Activated T-helper 2 cell treated with anti-CD3 and anti-CD28 coated beads, Interferon-gamma antibody, Interleukin-2, Interleukin-4, amounts not matched to agents 10 μg/mL and 5 μg/mL and 100 μg/mL, durations not matched to agents 14 hours and 24 hours and 36 hours (primary cell): ENCODE results near the gene LSM12. TPM values are rescaled to one million over a fixed set of nuclear protein-coding genes. Genes with fewer than 3 reads are reported as not detected.
A peak's percentile ranks its signal among the peaks of the same experiment; 100 is the strongest.

ENCODE experiments used
- DNase-seq: peaks from one replicate; pipeline ENCODE4 v3.0.0; 2021; ENCODE audit warnings: low spot score
- H3K27ac Mint-ChIP-seq: one replicate; pipeline ENCODE4 v1.8.0; 2021; ENCODE audit warnings: mixed read lengths
- H3K27me3 Mint-ChIP-seq: one replicate; pipeline ENCODE4 v1.8.0; 2021; ENCODE audit warnings: low read depth, mixed read lengths
- H3K36me3 Mint-ChIP-seq: one replicate; pipeline ENCODE4 v1.8.0; 2021; ENCODE audit warnings: low read depth, mixed read lengths
- H3K4me1 Mint-ChIP-seq: one replicate; pipeline ENCODE4 v1.8.0; 2021; ENCODE audit warnings: low read depth, mixed read lengths
- H3K4me3 Mint-ChIP-seq: one replicate; pipeline ENCODE4 v1.8.0; 2021; ENCODE audit warnings: low read depth, mild to moderate bottlenecking, moderate library complexity, mixed read lengths
- H3K9me3 Mint-ChIP-seq: one replicate; pipeline ENCODE4 v1.8.0; 2021; ENCODE audit warnings: mixed read lengths
- intact Hi-C: fragments of 100-400 bp; cut with micrococcal nuclease; formaldehyde crosslinking; loops from one replicate; pipeline ENCODE4 v1.15.1; 2023
- total RNA-seq: library from RNA; stranded (reverse); gene quantifications from 2 replicates; pipeline ENCODE4 v1.2.3, GENCODE V29; 2022

The LSM12 gene
- total RNA-seq, 1 donor from 2014 or later: 88.4 TPM

GRCh38 chr17:44012874-44013273 lies 53.6 kb downstream of the LSM12 start:
- peaks cover 19% of the 10 kb centered on the region for H3K36me3 Mint-ChIP-seq
- DNase-seq: no peak
- H3K4me1 Mint-ChIP-seq: peaks cover 16% of the 10 kb centered on the region
- intact Hi-C loops: no loop called here
- no peaks in the 10 kb centered on the region for H3K27me3 Mint-ChIP-seq
- H3K27ac Mint-ChIP-seq: no peak overlapping the region
- H3K9me3 Mint-ChIP-seq: no peaks in the 10 kb centered on the region
- H3K4me3 Mint-ChIP-seq: peak overlapping the region; percentile 64

GRCh38 chr17:44012391-44012790 lies 54.1 kb downstream of the LSM12 start:
- Mint-ChIP-seq H3K9me3 (no peaks in the 10 kb centered on the region), H3K27ac (no peak overlapping the region), H3K36me3 (peaks cover 19% of the 10 kb centered on the region), H3K4me3 (no peak overlapping the region), H3K27me3 (no peaks in the 10 kb centered on the region), H3K4me1 (peaks cover 18% of the 10 kb centered on the region)
- DNase-seq: no peak
- intact Hi-C loops: no loop called here

GRCh38 chr17:44011876-44012275 lies 54.6 kb downstream of the LSM12 start:
- intact Hi-C loops: no loop called here
- Mint-ChIP-seq H3K4me1 (peaks cover 18% of the 10 kb centered on the region), H3K27ac (no peak overlapping the region), H3K4me3 (no peak overlapping the region), H3K9me3 (no peaks in the 10 kb centered on the region), H3K36me3 (peaks cover 19% of the 10 kb centered on the region), H3K27me3 (peaks cover under 1% of the 10 kb centered on the region)
- no peak for DNase-seq

- Mint-ChIP-seq H3K9me3 (no peaks in the 10 kb centered on the region), H3K27ac (no peak overlapping the region), H3K4me3 (no peak overlapping the region), H3K36me3 (peaks cover 22% of the 10 kb centered on the region), H3K4me1 (peaks cover 22% of the 10 kb centered on the region), H3K27me3 (peaks cover 6% of the 10 kb centered on the region)
- DNase-seq: no peak
- intact Hi-C loops: no loop called here
Observed at GRCh38 chr17:44010966-44011647, 55.4 kb downstream of the LSM12 start.

DNA sequence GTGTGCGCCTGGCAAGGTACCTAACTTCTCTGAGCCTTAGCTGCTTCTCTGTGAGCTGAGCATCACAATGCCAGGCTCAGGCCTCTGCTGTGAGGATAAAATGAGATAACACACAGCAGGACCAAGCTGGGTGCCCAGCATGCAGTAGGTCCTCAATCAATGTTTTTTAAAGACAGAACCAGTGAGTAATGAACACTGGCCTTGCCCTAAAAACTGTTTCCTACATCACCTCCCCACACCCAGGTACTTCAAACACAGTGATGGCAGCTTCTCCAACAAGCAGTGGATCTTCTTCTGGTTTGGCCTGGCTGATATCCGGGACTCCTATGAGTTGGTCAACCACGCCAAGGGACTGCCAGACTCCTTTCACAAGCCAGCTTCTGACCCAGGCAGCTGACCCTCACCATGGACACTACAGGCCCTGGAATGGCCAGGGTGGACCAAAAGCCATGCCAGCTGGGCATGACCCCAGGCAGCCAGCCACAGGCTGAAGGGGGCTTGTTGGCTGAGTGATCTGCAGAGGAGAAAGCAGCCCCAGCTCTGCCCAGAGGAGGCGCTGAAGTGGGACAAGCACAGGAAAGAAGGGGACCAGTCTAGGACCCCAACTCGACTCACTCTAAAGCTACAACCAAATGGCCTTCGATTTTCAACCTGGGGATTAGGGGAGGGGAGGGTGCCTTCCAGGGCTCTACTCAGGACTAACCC lies 58.1 kb downstream of the LSM12 start:
- Mint-ChIP-seq H3K36me3 (peaks cover 20% of the 10 kb centered on the region), H3K9me3 (no peaks in the 10 kb centered on the region), H3K4me1 (peaks cover 15% of the 10 kb centered on the region), H3K4me3 (peak overlapping the region; percentile 81), H3K27ac (no peak overlapping the region), H3K27me3 (peaks cover 20% of the 10 kb centered on the region)
- DNase-seq: no peak
- intact Hi-C loops: loop anchor here (5.0 kb wide), 1 partner anchor 314 kb away; the partner anchor contains the start of gene SLC25A39

DNA sequence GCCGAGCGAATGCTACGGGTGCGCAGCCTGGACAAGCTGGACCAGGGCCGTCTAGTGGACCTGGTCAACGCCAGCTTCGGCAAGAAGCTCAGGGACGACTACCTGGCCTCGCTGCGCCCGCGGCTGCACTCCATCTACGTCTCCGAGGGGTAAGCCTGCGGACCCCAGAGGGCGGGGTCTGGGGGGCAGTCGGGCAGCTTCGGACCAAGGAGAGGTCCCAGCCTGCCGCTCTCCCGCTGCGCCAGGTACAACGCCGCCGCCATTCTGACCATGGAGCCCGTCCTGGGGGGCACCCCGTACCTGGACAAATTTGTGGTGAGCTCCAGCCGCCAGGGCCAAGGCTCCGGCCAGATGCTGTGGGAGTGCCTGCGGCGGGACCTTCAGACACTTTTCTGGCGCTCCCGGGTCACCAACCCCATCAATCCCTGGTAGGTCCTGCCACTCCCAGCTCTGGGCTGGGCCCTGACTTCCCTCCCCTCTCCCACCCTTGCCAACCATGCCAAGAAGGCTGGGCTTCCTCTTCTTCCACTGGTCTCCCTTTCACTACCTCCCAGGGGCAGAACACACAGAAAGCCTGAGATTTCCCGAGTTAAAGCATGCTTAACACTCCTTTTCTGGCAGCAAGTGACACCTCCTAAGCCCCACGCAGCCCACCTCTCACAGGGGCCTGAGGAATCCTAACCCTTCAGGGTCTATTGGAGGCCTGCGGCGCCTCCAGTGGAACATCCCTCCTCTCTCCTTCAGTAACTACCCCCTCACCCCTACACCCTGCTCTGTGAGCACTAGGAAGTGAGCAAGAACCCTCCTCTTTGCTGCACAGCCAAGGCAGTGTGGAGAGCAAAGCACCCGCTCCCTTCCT lies 58.9 kb downstream of the LSM12 start:
- no peaks in the 10 kb centered on the region for H3K9me3 Mint-ChIP-seq
- intact Hi-C loops: loop anchor here (2.0 to 5.0 kb wide), 2 partner anchors 63 to 315 kb away; partner anchors contain the start of genes G6PC3 and SLC25A39
- H3K4me1 Mint-ChIP-seq: peaks cover 13% of the 10 kb centered on the region
- H3K27me3 Mint-ChIP-seq: peaks cover 20% of the 10 kb centered on the region
- peaks cover 20% of the 10 kb centered on the region for H3K36me3 Mint-ChIP-seq
- no peak for DNase-seq
- H3K4me3 Mint-ChIP-seq: peak overlapping the region; percentile 81
- no peak overlapping the region for H3K27ac Mint-ChIP-seq

DNA sequence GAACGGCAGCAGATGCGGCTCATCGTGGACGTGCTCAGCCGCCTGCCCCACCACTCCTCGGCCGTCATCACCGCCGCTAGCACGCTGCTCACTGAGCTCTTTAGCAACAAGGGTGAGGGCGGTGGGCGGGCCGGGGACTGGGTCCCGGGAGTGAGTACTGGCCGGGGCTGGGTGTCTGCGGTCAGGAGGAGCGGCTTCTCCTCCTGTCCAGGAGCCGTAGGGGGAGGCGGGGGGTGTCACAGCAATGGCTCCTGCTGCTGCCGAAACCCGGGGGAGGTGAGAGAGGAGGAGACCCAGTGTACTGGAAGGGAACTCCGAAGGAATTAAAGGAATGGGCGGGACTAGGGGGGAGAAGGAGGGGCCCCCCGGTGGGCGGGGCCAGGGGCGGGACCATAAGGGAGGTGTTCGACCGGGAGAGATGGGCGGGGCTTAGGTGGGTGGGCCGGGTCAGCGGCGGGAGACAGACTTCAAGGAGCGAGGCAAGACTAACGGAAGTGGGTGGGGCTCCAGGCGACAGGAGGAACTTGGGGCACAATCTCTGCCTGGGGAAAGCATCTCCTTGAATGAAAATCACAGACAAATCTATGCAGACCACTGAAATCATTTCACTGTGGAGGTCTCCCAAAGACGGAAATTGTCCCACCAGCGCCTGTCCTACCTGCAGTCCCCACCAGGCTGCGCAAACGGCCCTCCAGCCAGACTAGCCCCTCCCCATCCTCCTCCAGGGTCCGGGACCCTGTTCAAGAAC lies 59.7 kb downstream of the LSM12 start:
- intact Hi-C loops: loop anchor here (1.0 to 5.0 kb wide), 3 partner anchors 8 to 316 kb away; partner anchors contain the start of genes G6PC3, SLC25A39 and TMEM101
- peak overlapping the region; percentile 81 for H3K4me3 Mint-ChIP-seq
- H3K27ac Mint-ChIP-seq: peak overlapping the region; percentile 33
- peaks cover 13% of the 10 kb centered on the region for H3K4me1 Mint-ChIP-seq
- DNase-seq: peak; percentile 87
- no peaks in the 10 kb centered on the region for H3K9me3 Mint-ChIP-seq
- peaks cover 21% of the 10 kb centered on the region for H3K27me3 Mint-ChIP-seq
- H3K36me3 Mint-ChIP-seq: peaks cover 20% of the 10 kb centered on the region

DNA sequence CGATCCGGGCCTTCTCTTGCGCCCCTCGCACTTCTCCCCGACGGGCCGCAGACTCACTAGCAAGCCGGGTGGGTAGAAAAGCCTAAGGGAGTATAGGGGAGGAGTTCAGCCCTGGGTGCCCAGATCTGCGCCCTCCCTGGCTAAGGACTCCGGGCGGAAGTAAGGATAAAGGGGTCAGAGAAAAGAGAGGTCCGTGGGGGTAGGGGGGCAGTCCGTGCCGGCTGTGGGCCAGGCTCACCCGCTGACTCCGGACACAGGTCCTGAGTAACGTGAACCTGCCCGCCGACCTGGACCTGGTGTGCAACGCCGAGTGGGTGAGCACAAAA lies 60.2 kb downstream of the LSM12 start:
- peaks cover 13% of the 10 kb centered on the region for H3K4me1 Mint-ChIP-seq
- peaks cover 17% of the 10 kb centered on the region for H3K36me3 Mint-ChIP-seq
- H3K9me3 Mint-ChIP-seq: no peaks in the 10 kb centered on the region
- DNase-seq: no peak
- H3K4me3 Mint-ChIP-seq: peak overlapping the region; percentile 81
- H3K27ac Mint-ChIP-seq: peak overlapping the region; percentile 33
- H3K27me3 Mint-ChIP-seq: peaks cover 24% of the 10 kb centered on the region
- intact Hi-C loops: loop anchor here (1.0 to 5.0 kb wide), 3 partner anchors 8 to 316 kb away; partner anchors contain the start of genes G6PC3, SLC25A39 and TMEM101

DNA sequence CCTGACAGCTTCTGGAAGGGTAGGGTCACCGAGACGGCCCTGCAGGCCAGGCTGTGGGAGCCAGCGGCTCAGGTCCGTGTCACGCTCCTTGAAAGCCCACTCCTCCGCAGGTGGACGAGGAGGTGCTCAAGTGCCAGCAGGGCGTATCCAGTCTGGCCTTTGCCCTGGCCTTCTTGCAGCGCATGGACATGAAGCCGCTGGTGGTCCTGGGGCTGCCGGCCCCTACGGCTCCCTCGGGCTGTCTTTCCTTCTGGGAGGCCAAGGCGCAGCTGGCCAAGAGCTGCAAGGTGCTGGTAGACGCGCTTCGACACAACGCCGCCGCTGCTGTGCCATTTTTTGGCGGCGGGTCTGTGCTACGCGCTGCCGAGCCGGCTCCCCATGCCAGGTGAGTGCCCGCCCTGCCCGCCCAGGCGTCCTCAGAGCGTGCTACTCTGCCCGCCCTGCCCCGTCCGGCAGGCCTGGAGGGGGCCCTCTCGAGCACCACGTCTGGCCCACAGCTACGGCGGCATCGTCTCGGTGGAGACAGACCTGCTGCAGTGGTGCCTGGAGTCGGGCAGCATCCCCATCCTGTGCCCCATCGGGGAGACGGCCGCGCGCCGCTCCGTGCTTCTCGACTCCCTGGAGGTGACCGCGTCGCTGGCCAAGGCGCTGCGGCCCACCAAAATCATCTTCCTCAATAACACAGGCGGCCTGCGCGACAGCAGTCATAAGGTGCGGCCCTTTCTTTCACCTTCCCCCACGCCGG lies 60.8 kb downstream of the LSM12 start:
- no peak for DNase-seq
- intact Hi-C loops: loop anchor here (1.0 to 5.0 kb wide), 3 partner anchors 9 to 317 kb away; partner anchors contain the start of genes G6PC3, SLC25A39 and TMEM101
- Mint-ChIP-seq H3K9me3 (no peaks in the 10 kb centered on the region), H3K4me3 (peak overlapping the region; percentile 81), H3K36me3 (peaks cover 16% of the 10 kb centered on the region), H3K27ac (peak overlapping the region; percentile 33), H3K27me3 (peaks cover 24% of the 10 kb centered on the region), H3K4me1 (peaks cover 13% of the 10 kb centered on the region)

DNA sequence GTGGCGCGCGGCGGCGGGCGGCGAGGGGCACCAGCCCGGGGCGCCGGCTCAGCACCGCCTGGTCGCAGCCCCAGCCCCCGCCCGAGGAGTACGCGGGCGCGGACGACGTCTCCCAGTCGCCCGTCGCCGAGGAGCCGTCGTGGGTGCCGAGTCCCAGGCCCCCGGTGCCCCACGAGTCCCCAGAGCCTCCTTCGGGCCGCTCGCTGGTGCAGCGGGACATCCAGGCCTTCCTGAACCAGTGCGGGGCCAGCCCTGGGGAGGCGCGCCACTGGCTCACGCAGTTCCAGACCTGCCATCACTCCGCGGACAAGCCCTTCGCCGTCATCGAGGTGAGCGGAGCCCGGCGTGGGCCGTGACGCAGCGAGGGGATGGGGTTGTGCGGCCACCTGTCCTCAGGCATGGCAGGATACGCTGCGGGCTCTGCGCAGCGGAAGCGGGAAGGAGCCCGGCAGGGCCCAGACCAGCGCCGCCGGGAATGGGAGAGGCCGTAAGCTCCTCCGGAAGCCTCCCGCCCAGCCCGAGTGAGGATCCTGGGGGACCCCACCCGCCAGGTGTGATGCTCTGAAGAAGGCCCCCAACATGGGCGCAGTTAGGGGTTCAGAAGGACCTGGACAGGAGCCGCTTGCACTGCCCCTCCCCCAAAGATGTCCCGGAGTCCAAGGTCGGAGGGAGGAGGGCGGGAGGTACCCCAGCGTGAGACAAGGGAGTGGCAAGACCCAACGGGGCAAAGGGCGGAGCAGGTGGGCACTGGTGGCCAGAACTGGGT lies 61.5 kb downstream of the LSM12 start:
- Mint-ChIP-seq H3K9me3 (no peaks in the 10 kb centered on the region), H3K4me3 (no peak overlapping the region), H3K36me3 (peaks cover 13% of the 10 kb centered on the region), H3K27me3 (peaks cover 24% of the 10 kb centered on the region), H3K4me1 (peaks cover 13% of the 10 kb centered on the region), H3K27ac (no peak overlapping the region)
- intact Hi-C loops: loop anchor here (5.0 kb wide), 1 partner anchor 317 kb away; the partner anchor contains the start of gene SLC25A39
- no peak for DNase-seq
